ENCODE measurements around the gene PHYH.
"Not testable (repeated sequence)": the region's sequence is repeated elsewhere in the genome, so short reads cannot be mapped to it uniquely, and the experiment has no call there.

Gene PHYH

GRCh38 chr10:13321576-13321975, 21.7 kb upstream of the PHYH start:
- DNase-seq (ENCODE audit: low read depth in 2 of 2) = no peak

- DNase-seq (ENCODE audit: low read depth in 2 of 2) = no peak
Observed at GRCh38 chr10:13319166-13319565, 19.3 kb upstream of the PHYH start.

DNA sequence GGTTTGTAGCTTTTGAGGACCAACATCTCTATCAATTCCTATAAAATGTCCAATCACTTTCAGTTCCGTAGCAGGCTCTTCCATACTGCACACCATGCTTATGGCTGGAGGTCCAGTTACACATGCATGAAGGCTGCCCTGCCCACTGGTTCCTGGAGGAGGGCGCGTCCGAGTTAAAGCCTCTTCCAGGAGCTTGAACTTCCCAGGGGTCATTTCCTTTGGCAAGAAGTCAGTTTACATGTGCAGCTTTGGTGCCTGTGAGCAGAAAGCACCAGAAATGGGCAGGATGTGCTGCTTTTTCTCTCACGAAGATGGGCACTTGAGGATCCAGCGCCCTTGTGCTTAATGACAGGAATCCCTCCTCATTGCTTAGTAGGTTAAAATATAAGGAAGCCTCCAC, 17.6 kb upstream of the PHYH start:
- no peak for DNase-seq (ENCODE audit: low read depth in 2 of 2)

GRCh38 chr10:13316635-13317311, 16.9 kb upstream of the PHYH start:
- no peak for DNase-seq (ENCODE audit: low read depth in 2 of 2)

DNA sequence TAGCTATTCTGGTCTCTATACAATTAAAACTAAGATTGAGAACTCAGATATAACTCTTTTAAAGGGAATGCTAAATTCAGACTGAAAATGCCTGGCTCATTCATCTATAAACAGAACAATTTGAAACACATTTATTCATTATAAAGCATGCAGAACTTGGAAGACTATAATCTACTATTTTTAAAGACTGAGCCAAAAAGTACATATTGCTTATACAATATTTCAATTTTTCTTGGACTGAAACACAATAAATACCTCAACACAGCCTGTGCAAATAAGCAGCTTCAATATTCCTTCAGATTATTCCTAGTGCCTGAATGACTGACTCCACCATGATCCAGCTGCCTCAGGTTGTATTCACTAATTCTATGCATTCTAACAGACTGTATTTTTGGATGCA, 15.5 kb upstream of the PHYH start:
- DNase-seq (ENCODE audit: low read depth in 2 of 2) = no peak

DNA sequence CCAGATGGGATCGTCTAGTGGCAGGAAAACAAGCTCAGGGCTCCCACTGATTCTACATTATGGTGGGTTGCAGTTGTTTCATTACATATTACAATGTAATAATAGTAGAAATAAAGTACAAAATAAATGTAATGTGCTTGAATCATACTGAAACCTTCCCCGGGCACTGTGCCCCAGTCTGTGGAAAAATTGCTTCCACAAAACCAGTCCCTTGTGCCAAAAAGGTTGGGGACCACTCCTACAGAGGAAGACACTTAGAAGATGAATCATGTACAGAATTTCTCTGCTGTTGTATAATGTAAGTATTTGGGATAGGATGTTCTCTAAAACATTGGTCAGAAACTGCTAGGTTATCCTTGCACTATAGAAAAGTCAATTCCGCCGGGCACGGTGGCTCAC, 11.3 kb upstream of the PHYH start:
- no peak for DNase-seq (ENCODE audit: low read depth in 2 of 2)

DNA sequence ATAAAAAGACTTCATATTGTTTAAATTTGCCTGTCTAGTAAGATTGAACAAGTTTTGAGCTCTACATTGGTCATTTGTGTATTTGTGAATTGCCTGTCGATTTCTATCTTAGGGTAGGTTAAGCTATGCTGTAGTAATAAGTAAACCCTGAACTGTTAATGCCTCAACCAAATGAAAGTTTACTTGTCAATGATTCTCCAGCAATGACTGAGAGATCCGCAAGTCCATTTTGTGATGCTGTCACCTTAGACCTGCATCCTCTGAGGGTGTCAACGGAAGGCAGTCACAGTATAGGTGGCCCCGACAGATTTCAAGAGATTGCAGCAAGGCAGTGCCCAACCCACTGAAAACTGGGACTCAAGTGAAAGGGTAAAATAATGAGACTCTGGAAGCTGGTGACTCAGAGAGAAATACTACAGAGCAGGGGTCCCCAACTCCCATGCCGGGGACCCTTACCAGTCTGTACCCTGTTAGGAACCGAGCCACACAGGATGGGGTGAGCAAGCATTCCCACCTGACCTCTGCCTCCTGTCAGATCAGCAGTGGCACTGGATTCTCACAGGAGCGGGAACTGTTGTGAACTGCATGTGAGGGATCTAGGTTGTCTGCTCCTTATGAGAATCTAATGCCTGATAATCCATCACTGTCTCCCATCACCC, 10.8 kb upstream of the PHYH start:
- DNase-seq (ENCODE audit: low read depth in 2 of 2) = no peak

- no peak for DNase-seq (ENCODE audit: low read depth in 2 of 2)
Observed at GRCh38 chr10:13309792-13310191, 9.9 kb upstream of the PHYH start.

DNA sequence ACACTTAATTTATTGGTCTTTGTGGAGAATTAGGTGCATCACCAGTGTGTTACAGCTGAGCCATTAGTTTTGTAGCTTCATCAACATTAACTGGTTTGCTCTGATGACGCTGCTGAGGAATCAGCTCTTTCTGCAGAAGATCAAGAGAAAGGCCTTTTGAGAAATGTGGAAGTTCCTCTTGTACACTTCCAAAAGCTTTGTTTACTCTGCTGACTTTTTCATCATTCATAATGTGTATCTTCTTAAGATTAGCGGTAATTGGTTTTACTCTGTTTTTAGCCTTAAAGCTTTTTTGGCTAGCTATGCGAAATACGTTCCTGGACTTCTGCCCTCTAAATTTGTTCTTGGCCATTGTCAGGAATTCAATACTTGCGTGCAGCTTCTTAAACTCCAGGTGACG, 8.2 kb upstream of the PHYH start:
- no peak for DNase-seq (ENCODE audit: low read depth in 2 of 2)

DNA sequence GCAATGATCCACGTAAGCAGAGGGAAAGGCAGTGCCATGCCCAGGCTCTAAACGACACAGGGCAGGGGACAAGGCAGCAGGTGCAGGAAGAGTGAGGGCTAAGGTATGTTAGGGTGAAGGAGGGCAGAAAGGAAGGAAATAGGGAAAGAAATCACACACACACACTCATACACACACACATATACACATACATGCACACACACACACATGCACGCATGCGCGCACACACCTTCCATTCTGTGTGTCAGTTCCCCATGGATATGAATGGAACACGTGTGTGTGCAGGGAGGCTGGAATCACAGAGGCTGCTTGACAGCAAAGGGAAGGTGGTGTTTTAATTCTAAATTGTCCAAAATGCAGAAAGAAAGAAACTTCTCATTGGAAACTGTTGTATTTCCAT, 6.2 kb upstream of the PHYH start:
- DNase-seq (ENCODE audit: low read depth in 2 of 2) = no peak

DNA sequence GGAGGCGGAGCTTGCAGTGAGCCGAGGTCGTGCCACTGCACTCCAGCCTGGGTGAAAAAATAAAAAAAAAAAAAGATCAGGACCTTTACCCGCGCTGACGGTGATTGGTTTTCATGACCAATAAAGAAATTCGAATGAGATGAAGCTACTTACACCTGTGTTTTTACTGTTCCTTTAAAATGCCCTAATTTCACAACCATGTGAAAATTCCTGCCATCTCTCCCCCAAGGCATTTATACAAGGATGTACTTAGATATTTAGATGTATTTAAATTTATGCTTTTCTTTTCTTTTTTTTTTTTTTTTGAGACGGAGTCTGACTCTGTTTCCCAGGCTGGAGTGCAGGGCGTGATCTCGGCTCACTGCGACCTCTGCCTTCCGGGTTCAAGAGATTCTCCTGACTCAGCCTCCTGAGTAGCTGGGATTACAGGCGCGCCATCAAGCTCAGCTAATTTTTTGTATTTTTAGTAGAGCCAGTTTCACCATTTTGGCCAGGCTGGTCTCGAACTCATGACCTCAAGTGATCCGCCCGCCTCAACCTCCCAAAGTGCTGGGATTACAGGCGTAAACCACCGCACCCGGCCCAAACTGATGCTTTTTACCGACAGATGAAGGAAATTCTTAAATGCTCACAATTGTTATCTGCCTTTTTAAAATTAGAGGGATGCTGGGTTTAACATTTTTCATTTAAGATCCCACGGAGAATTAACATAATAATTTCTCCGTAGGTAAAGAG, 3.1 kb upstream of the PHYH start:
- DNase-seq (ENCODE audit: low read depth in 2 of 2) = no peak

GRCh38 chr10:13298748-13299436, 972 bp downstream of the PHYH start:
- DNase-seq (ENCODE audit: low read depth in 2 of 2) = no peak

GRCh38 chr10:13296476-13296875, 3.4 kb downstream of the PHYH start:
- DNase-seq (ENCODE audit: low read depth in 2 of 2) = no peak

DNA sequence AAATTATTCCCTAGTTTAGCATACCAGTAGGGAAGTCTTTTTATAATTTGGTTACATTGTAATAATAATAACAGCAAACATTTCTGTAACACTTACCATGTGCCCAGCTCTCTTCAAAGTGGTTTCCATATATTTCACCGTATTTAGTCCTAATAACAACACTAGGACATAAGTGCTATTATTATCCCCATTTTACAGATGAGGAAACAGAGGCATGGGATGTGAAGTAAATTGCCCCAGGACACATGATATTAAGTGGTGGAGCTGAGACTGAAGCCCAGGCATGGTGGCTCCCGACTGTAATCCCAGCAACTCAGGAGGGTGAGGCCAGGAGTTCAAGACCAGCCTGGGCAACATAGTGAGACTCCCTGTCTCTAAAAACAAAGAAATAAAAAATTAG, 5.1 kb downstream of the PHYH start:
- DNase-seq (ENCODE audit: low read depth in 2 of 2) = no peak

DNA sequence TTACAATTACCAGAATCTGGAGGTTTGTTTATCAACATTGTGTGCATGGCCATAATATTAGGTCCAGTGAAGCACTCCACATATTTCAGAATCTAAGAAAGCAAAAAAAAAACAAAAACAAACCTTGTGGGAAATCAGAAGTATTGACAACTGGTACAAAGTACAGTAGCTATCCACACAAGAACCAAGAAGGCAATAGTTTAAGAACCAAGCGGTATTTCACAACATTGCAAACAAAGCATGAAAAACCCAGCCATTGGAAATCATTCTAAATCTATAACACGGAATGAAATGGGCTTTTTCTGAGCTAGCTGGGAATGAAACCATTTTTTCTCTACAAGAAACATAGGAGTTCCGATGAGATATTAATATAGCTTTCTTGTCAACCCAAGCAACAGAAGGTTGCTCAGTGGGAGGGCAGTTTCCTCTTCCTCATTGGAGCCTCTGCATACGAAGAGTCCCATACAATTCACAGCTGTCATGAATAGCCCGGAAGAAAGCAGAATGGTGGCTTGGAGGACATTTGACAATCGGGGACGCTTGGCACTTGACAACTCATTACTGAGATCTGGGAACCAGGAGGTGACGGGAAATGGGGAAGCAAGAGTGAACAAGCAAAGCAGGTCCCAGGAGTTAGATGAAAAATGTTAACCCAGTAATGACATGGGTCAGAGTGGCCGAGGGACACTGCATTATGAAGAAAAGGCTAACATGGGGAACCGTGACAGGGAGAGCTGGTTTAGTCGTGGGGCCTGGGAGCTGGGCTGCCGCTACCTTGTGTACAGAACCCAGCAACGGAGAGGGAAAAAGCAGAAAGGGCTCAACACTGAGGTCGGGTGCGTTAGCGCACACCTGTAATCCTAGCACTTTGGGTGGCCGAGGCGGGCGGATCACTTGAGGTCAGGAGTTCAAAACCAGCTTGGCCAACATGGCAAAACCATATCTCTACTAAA, 7.8 kb downstream of the PHYH start:
- no peak for DNase-seq (ENCODE audit: low read depth in 2 of 2)

GRCh38 chr10:13291061-13291460, 8.8 kb downstream of the PHYH start:
- peak; percentile 9 to 21 for DNase-seq (ENCODE audit: low read depth in 2 of 2)

- no peak for DNase-seq (ENCODE audit: low read depth in 2 of 2)
Observed at GRCh38 chr10:13284050-13284449, 15.8 kb downstream of the PHYH start.

GRCh38 chr10:13282348-13282747, 17.5 kb downstream of the PHYH start:
- not testable (repeated sequence) for DNase-seq (ENCODE audit: low read depth in 2 of 2)

GRCh38 chr10:13276749-13277365, 23.0 kb downstream of the PHYH start:
- no peak for DNase-seq (ENCODE audit: low read depth in 2 of 2)

GRCh38 chr10:13276146-13276545, 23.7 kb downstream of the PHYH start:
- not testable (repeated sequence) for DNase-seq (ENCODE audit: low read depth in 2 of 2)

GRCh38 chr10:13272164-13272571, 27.7 kb downstream of the PHYH start:
- no peak for DNase-seq (ENCODE audit: low read depth in 2 of 2)

Data from fibroblast of skin of left biceps (primary cell).